Measurements from ENCODE around the gene SCAPER. TPM values are rescaled to one million over a fixed set of nuclear protein-coding genes. Genes with fewer than 3 reads are reported as not detected.
A peak's percentile ranks its signal among the peaks of the same experiment; 100 is the strongest.

The SCAPER gene
- total RNA-seq, 1 experiment from 2014 or later = 7.4 TPM

DNA sequence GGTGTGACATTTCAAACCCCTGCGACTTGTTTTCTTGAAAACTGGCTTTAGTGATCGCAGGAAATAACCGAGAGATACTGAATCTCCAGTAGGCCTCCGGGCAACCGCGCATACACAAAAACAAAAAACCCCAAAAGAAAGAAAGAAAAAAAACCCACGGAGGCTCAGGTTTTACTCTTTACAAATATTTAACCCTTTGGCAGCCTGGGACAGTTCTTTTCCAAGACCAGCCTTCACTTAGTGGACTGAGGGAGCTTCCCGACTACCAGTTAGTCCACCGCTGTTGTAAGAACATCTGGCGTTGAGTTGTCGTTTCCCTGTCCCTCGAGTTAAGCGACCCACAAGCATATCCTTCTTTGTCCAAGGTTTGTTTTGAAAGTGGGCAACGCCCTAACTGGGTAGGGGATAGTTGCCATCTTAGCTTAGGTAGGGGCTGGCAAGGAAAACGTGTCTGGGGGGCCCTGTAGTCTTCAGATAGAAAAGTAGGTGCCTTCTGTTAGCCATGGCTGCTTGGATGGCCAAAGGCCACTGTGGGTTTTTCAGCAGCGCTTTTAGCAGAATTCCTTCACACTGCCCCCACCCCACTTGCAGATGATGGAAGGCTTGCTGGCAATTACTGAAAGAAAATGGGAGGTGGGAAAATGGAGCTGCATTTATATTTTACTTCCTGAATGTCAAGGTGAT lies 561.7 kb downstream of the SCAPER start:
- H2BK12ac ChIP-seq (ENCODE audit: insufficient read length, low read depth, low read length) = no peak overlapping the region
- no peak overlapping the region for H4K5ac ChIP-seq (ENCODE audit: insufficient read length, low read depth, low read length)
- no peak overlapping the region for H3K23ac ChIP-seq (ENCODE audit: insufficient read length, low read depth, low read length)
- no peak for DNase-seq
- peaks cover 76% of the 10 kb centered on the region for H3K27me3 ChIP-seq (ENCODE audit: insufficient read depth, low read length)
- no peak overlapping the region for H3K18ac ChIP-seq (ENCODE audit: insufficient read length, low read depth, low read length)
- H3K9ac ChIP-seq (ENCODE audit: extremely low read depth, insufficient read length, low read length) = no peak overlapping the region
- peaks cover 97% of the 10 kb centered on the region for H3K27me3 Mint-ChIP-seq (ENCODE audit: low read depth)
- H3K4me1 Mint-ChIP-seq = peaks cover 21 to 46% of the 10 kb centered on the region in 2 experiments
- peaks cover 3% of the 10 kb centered on the region; the same call in 1 of the 2 replicates for H3K4me1 ChIP-seq (ENCODE audit: insufficient read depth, low read length)
- peaks cover 6 to 9% of the 10 kb centered on the region in 2 experiments; a peak in 4 of 5 replicates for H3K9me3 Mint-ChIP-seq
- no peaks in the 10 kb centered on the region for H3K9me3 ChIP-seq (ENCODE audit: control insufficient read depth, low read depth, low read length)
- no peak overlapping the region for H3T11ph ChIP-seq (ENCODE audit: low read length)
- no peak overlapping the region for H3K56ac ChIP-seq (ENCODE audit: insufficient read length, low read depth, low read length)
- no peak overlapping the region for H2BK20ac ChIP-seq (ENCODE audit: low read depth, low read length, poor library complexity, severe bottlenecking)
- no peak overlapping the region for H2BK5ac ChIP-seq (ENCODE audit: insufficient read length, low read length)
- H4K8ac ChIP-seq (replicated peaks; ENCODE audit: insufficient read length, low read depth, low read length) = no peak overlapping the region
- H3K79me2 ChIP-seq (ENCODE audit: insufficient read depth, low read length) = no peaks in the 10 kb centered on the region
- no peak overlapping the region for H3K27ac Mint-ChIP-seq
- H2AFZ ChIP-seq (ENCODE audit: low read length) = no peak overlapping the region
- TF ChIP-seq, protein P1, sequence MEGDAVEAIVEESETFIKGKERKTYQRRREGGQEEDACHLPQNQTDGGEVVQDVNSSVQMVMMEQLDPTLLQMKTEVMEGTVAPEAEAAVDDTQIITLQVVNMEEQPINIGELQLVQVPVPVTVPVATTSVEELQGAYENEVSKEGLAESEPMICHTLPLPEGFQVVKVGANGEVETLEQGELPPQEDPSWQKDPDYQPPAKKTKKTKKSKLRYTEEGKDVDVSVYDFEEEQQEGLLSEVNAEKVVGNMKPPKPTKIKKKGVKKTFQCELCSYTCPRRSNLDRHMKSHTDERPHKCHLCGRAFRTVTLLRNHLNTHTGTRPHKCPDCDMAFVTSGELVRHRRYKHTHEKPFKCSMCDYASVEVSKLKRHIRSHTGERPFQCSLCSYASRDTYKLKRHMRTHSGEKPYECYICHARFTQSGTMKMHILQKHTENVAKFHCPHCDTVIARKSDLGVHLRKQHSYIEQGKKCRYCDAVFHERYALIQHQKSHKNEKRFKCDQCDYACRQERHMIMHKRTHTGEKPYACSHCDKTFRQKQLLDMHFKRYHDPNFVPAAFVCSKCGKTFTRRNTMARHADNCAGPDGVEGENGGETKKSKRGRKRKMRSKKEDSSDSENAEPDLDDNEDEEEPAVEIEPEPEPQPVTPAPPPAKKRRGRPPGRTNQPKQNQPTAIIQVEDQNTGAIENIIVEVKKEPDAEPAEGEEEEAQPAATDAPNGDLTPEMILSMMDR (conservative IDR thresholded peaks at IDR 0.05) = no peak
- H3K79me1 ChIP-seq (ENCODE audit: insufficient read depth, low read depth, low read length, poor library complexity, severe bottlenecking) = no peaks in the 10 kb centered on the region
- peaks cover 13% of the 10 kb centered on the region for H3K23me2 ChIP-seq (ENCODE audit: insufficient read length, low read depth, low read length, poor library complexity, severe bottlenecking)
- WGBS (ENCODE audit: extremely low coverage, insufficient read length, low lambda C conversion rate) = no CpG with 5 or more reads among the region's 16 CpGs
- H3K4me2 ChIP-seq (ENCODE audit: insufficient read depth, insufficient read length, low read length) = no peak overlapping the region
- no peaks in the 10 kb centered on the region for H4K20me1 ChIP-seq (ENCODE audit: control insufficient read depth, insufficient read depth, insufficient read length)
- H2BK120ac ChIP-seq (ENCODE audit: low read depth, low read length, poor library complexity, severe bottlenecking) = no peak overlapping the region
- no peak overlapping the region for H3K4ac ChIP-seq (ENCODE audit: low read depth, low read length)
- H3K27ac ChIP-seq (ENCODE audit: insufficient read length, low read depth, low read length) = no peak overlapping the region
- H2AK5ac ChIP-seq (ENCODE audit: insufficient read length, low read length) = no peak overlapping the region
- no peak overlapping the region for H3K14ac ChIP-seq (ENCODE audit: insufficient read depth, low read length)
- H3K4me3 Mint-ChIP-seq = peak overlapping the region in 1 of 2 experiments; percentile 5; a peak in 1 of 5 replicates
- H3K36me3 Mint-ChIP-seq (ENCODE audit: insufficient read depth in 1 of 3, low read depth in 3 of 3) = peaks cover 0 to 2% (median 0%) of the 10 kb centered on the region in 3 experiments; a peak in 1 of 7 replicates
- H2BK15ac ChIP-seq (ENCODE audit: low read depth, low read length) = no peak overlapping the region
- H4K91ac ChIP-seq (ENCODE audit: insufficient read length, low read depth, low read length) = no peak overlapping the region

All from H9 (cell line).